HG03354 (cell line): ENCODE data around the gene CFAP52.
"Not testable (repeated sequence)": the region's sequence is repeated elsewhere in the genome, so short reads cannot be mapped to it uniquely, and the experiment has no call there.

ENCODE experiments used
- ATAC-seq: cut with Tn5 transposase; IDR thresholded peaks from one replicate; pipeline ENCODE4 v1.9.1; 2021; ENCODE audit warnings: mild to moderate bottlenecking; ENCODE audit not compliant: unreplicated experiment, poor library complexity, severe bottlenecking

CFAP52 gene

GRCh38 chr17:9640388-9640787, 63.9 kb downstream of the CFAP52 start:
- ATAC-seq, result not testable (repeated sequence)

DNA sequence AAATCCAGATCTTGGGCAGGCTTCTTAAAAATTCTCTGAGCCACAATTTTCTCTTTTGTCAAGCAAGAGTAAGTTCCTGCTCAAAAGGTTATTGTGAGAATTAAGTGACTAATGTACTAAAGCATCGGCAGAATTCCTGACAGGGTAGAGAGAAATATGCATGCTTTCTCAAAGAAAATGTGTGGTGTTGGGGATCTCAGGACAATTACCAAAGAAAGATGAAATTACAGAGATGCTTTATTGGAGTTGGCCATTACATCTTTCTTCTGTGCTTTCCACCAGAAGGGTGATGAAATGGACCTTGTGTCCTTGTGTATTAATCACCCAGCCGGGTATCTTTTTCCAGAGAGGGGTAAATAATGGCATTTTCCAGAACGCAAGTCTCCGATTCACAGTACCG, 67.2 kb downstream of the CFAP52 start:
- ATAC-seq, result no peak

GRCh38 chr17:9644910-9645751, 68.7 kb downstream of the CFAP52 start, which contains the start of gene USP43:
Gene USP43, plus strand, starts transcription at chr17:9645517. Its CDS starts 116 bp downstream, at chr17:9645633.
- no peak for ATAC-seq

DNA sequence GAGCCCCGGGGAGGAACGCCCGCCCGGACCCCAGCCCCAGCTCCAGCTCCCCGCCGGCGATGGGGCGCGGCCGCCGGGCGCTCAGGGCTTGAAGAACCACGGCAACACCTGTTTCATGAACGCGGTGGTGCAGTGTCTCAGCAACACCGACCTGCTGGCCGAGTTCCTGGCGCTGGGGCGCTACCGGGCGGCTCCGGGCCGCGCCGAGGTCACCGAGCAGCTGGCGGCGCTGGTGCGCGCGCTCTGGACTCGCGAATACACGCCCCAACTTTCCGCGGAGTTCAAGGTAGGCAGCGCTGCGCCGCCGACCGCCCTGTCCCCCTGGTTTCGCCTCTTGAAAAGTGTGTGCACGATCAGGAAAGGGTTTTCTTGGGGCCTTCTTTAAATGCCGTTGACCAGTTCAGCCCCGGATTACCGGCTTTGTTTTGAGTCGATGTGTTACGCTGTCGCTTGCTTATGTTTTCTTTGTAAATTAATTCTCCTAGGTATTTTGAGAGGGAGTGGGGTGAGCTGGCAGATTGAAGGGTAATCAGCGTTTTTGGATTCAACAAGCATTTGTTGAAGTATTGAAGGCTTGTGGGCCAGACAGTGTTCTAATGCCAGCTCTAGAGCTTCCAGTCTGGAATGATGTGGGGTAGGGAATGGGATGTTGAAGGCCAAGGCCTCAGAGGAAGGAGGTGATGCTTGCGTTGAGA, 69.6 kb downstream of the CFAP52 start:
- no peak for ATAC-seq

GRCh38 chr17:9646546-9646885, 70.1 kb downstream of the CFAP52 start:
- ATAC-seq, result no peak

DNA sequence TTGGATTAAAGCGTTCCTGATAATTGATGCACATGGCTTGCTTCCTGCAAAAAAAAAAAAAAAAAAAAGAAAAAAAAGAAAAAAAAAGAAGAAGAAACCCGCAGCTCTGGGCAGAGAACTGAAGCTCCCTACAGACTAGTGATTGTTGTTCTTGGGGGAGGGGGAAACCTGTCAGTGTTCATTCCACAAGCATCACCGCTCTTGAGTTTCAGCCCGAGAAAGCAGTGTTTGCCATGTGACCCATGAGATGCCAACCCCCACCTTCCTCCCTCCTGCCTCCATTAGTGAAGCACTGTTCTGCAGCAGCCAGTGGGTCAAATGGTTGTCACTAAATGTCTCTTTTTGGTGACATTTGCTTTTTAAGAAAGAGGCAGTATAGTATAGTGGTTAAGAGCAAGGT, 70.6 kb downstream of the CFAP52 start:
- no peak for ATAC-seq

GRCh38 chr17:9648521-9649110, 72.2 kb downstream of the CFAP52 start:
- no peak for ATAC-seq

GRCh38 chr17:9658593-9659211, 82.3 kb downstream of the CFAP52 start:
- ATAC-seq, result no peak

GRCh38 chr17:9661027-9661426, 84.6 kb downstream of the CFAP52 start:
- no peak for ATAC-seq

DNA sequence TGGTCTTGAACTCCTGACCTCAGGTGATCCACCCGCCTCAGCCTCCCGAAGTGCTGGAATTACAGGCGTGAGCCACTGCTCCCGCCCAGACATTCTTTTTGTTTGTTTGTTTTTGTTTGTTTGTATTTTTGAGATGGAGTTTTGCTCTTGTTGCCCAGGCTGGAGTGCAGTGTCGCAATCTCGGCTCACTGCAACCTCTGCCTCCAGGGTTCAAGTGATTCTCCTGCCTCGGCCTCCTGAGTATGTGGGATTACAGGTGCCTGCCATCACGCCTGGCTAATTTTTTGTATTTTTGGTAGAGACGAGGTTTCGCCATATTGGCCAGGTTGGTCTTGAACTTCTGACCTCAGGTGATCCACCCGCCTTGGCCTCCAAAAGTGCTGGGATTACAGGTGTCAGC, 87.1 kb downstream of the CFAP52 start:
- not testable (repeated sequence) for ATAC-seq

DNA sequence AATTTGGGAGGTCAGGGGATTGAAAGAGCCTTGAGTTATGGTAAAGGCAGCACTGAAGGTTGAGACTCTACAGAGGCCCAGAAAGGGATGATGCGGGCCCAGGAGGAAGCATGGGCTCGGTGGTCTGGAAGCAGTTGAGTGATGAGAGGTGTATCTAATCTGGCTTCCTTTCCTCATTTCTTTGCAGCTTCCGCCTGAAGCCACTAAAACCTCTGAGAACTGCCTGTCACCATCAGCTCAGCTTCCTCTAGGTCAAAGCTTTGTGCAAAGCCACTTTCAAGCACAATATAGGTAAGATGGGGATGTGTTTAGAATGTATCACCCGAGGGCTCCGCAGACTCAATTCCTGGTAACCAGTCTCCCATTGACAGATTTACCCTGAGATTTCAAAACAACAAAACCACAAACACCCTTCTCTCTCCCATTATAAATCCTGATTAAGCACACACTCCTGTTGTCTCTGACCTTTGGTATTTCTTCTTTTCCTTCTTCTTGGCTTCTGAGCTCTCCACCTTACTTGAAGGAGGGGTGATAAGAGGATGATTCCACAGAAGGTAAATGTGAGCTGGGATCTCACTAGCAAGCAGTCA, 90.1 kb downstream of the CFAP52 start:
- ATAC-seq, result no peak

DNA sequence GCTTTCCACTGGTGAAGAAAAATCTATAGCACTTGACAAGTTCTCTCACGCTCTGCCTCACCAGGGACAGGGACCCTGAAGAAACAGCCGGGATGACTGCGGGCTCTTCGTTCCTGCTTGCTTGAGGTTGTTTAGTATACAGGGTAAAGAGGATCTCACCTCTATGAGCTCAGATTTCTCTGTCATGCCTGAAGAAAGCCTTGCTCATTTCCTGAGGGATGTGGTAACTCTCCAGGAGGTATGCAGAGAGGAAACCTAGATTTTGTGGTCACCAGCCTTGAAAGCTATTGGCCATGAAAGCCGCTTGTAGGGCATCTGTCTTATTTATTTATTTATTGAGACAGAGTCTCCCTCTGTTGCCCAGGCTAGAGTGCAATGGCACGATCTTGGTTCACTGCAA, 92.1 kb downstream of the CFAP52 start:
- ATAC-seq, result no peak

DNA sequence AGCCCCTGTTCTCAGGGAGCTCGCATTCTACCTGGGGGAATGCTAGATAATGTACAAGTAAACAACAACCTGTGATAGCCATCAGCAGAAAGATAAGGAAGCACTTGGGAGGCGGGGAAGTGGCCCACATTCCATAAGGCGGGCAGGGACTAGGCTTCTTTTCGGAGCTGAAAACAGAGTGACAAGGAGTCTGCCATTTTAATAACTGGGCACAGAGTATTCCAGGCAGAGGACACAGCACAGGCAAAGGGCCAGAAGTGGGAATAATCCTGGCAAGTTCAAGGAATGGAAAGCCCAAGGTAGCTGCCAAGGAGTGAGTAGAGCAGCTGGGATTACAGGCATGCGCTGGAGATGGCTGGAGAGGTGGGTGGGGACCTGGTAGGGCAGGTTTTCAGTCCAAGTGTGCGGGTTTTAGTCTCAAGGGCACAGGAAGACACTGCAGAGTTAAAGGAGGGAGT, 93.1 kb downstream of the CFAP52 start:
- no peak for ATAC-seq

DNA sequence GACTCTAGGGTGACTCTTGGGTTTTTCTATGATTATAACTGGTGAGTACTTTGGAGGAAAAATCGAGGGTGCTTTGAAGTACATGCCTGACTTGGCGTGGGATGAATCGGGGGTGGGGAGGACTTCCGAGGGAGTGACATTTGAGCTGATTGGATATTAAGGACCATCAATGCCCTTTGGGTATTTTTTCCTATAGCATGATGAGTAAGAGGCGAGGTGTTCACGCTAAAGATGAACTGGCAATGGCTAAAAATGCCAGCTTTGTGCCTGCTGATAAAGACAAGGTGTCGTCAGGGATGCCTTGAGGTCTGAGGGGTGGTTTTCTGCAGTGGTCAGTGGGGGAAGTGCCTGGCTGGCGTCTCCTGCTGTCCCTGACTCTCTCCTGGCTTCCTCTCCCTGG, 94.2 kb downstream of the CFAP52 start:
- no peak for ATAC-seq

- no peak for ATAC-seq
Observed at GRCh38 chr17:9671559-9671958, 95.1 kb downstream of the CFAP52 start.

- no peak for ATAC-seq
Observed at GRCh38 chr17:9672266-9672665, 95.8 kb downstream of the CFAP52 start.

- ATAC-seq, result no peak
Observed at GRCh38 chr17:9672691-9673090, 96.2 kb downstream of the CFAP52 start.

GRCh38 chr17:9676084-9676483, 99.6 kb downstream of the CFAP52 start:
- ATAC-seq, result no peak

GRCh38 chr17:9676820-9677310, 100.4 kb downstream of the CFAP52 start:
- ATAC-seq, result no peak

GRCh38 chr17:9677411-9677810, 101.0 kb downstream of the CFAP52 start:
- no peak for ATAC-seq
